Anterior cingulate cortex (tissue), 58 donors: ENCODE data around the gene VPS35.
"Not testable (repeated sequence)": the region's sequence is repeated elsewhere in the genome, so short reads cannot be mapped to it uniquely, and the experiment has no call there.

Source experiments
- DNase-seq, 58 donors: peaks; one replicate each; lab custom pipeline; 2025; lab: John Stamatoyannopoulos, UW

VPS35 gene

DNA sequence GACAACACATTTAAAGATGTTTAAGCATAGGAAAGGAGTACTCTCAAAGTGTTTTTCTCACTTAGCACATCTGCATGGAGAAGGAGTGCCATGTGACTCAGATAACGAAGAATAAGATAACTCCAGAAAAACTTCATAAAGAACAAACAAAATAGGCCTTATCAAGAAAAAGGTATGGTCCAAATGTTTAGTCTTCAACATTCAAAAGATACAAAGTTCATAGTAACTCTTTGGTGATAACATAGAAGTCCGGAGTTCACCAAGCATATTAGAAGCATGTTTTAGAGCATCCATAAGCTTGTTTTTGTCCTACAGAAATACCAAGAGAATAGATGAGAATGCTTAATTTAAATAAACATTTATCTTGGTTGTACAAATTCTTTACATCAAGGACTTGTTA lies 7.1 kb downstream of the VPS35 start:
- DNase-seq, result not testable (repeated sequence)

DNA sequence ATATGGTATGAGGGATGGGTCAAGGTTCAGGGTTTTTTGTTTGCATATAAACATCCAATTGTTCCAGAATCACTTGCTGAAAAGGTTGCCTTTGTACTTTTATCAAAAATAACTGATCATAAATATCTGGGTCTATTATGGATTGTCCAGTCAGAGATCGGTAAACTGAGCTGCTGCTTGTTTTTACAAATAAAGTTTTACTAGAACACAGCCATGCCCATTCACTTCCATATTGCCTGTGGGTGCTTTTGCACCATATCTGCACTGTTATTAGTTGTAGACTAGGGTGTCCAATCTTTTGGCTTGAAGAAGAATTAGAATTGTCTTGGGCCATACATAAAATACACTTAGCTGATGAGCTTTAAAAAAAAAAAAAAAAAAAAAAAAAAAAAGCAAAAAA lies 11.0 kb downstream of the VPS35 start:
- DNase-seq, result not testable (repeated sequence)

DNA sequence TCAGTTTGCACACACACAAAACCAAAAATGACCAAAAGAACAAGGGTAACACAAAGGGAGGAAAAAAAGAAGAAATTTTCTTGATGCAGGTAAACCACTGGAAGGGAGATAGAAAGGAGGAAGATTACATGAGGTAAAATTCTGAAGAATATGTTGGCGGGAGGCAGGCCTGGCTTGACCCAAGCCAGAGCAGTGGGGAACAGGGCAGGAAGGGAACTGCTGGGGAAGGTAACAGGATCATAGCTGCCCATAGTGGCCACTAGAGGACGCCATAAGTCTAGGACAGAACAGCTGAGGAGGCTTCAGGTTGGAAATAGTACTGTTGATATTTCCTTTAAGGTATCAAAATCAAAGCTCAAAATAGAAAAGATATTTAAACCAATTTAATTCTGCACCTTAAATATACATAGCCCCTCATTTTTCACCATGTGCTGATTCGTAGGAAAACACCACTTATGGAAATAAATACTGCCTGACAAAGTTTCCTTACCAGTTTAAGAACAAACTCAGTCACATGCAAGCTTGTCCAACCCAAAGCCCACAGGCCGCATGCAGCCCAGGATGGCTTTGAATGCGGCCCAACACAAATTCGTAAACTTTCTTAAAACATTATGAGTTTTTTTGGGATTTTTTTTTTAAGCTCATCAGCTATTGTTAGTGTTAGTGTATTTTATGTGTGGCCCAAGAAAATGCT lies 15.5 kb downstream of the VPS35 start:
- DNase-seq, result peak in 10 of 58 donors; percentile 2 to 34 (median 12)

DNA sequence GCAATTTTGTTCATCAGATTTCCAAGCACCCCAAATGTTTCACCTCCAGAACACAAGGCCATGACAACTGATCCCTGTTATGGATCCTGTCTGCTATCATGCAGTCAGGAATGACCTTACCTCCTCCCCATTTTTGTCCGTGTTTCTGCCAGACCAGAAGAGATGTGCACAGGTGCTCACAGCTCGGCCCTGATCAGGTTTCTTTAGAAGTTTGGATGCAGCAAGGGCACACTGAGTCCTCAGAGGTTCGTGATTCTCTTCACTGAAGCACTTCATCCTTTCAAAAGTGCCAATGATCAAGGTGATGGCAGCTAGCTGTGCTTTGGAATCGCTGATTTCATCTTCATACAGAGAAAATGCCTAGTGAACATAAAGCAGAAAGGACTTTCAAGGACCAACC lies 26.9 kb downstream of the VPS35 start:
- DNase-seq, result no peak

DNA sequence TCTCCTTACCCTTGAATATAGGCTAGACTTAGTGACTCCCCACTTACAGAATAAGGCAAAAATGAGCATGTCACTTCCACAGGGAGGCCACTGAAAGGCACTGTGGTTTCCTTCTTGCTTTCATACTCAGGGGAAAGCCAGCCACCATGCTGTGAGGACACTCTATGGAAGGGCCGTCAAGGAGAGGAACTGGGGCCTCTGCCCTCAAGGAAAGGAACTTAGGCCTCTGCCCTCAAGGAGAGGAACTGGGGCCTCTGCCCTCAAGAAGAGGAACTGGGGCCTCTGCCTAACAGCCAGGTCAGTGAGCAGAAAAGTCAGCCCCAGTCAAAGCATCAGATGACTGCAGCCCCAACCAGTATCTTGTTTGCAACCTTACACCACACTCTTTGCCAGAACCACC lies 30.1 kb downstream of the VPS35 start:
- DNase-seq, result peak in 18 of 58 donors; percentile 3 to 31 (median 7)

DNA sequence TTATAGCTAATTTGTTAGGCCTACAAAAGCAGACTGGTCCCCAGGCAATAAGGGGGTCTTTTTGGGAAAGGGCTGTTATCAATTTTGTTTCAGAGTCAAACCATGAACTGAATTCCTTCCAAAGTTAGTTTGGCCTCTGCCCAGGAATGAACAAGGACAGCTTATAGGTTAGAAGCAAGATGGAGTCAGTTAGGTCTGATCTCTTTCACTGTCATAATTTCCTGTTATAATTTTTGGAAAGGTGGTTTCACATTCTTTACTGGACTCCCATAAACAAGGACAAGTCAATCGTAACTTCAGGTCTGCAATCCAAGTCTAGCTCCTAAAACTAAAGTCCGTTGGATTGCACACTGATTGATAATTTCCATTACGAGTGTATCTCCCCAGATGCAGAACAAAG lies 37.7 kb downstream of the VPS35 start:
- DNase-seq, result no peak

DNA sequence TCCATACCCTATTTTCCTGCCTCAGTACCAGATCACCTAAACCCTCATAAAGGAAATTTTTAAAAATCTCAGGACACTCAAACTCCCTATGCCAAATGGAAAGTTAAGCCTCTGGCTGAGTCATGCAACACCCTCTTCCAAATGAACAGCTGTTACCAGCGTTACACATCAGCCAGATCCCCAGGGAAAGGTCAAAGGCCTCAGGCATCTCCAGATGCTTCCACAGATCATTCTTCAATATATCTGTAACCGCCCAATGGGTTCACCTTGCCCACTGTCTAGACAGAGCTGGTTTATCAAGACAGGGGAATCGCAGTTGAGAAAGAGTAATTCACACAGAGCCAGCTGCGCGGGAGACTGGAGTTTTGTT lies 38.7 kb downstream of the VPS35 start:
- no peak for DNase-seq

DNA sequence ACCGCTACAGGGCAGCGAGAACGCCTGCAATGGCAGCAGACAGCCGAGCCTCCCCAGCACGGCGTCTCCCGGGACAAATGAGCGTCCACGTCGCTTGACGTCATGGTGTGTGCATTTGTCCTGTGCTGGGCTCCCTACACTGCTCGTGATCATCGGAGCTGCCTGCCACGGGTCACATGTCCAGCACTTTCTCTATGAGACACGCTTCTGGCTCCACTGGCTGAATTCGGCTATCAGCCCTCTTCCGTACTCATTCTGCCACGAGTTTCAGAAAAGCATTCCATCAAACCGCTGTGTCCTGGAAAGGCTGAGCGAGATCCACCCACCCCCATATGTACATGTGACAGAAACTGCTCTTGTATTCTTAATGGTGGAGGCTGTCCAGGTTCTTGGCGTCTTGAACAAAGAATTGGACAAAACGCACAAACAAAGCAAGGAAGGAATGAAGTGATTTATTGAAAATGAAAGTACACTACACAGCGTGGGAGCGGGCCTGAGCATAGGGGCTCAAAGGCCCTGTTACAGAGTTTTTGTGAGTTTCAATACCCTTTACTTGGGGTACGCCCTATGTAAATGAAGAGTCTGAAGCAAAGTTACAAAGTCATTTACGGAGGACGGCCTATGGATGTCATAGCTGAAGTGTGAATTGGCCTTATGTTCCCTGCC lies 39.3 kb downstream of the VPS35 start:
- peak in 11 of 58 donors; percentile 4 to 34 (median 17) for DNase-seq

DNA sequence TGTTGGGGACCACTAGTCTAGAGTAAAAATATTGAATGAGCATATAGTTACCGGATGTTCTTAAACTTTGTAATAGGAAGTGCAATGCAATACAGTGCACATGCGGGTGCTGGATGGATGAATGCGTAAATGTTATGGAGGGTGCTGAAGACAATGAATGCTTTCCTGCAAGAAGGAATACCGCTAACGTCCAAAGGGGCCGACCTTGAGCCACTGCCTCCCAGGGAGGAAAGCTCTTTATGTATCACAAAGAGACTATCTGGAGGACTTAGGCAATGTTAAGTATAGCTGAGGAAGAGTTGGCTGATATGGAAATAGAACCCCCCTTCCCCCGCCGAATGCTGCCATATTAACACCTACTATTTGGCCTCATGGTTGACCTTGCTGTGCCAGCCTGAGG lies 40.3 kb downstream of the VPS35 start:
- DNase-seq, result no peak

DNA sequence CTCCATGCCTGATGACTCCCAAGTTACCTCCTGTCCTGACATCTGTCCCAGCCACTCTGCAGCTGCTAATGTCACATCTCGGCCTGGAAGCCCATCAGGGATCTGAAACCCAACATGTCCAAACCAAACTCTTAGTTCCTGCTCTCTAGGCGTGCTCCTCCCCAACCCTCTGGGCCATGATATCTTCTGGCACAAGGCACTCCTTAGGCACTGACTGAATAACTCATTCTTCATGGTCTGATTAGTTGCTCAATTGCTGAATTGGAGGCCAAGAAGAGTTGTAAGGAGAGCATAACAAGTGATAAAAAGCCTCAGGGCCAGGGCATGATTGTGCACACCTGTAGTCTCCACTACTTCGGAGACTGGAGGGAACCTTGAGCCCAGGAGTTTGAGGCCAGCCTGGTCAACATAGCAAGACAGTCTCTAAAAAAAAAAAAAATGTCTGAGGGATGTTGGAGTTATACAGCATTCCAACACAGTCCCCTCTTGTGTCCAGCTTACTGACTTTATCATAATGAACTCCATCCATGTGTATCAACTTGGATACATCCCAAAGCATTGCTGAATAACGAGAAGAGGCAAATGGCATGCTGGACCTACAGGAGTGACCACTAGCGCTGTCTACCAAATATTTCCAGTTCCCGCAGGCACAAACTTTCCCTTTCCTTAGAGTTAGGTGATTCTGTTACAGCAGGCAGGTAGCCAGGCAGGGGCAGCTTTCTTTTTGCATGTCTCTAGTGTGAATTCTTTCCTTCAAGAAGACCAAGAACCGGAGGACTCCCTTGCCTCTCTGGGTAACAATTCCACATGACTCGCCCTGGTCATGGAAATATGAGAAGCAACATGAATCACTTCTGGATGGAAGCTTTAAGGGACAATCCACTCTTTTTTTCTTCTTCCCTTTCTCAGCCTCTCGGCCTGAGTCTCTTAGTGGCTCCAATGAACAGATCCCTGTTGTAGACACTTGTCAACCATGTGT lies 49.7 kb downstream of the VPS35 start:
- DNase-seq, result no peak

DNA sequence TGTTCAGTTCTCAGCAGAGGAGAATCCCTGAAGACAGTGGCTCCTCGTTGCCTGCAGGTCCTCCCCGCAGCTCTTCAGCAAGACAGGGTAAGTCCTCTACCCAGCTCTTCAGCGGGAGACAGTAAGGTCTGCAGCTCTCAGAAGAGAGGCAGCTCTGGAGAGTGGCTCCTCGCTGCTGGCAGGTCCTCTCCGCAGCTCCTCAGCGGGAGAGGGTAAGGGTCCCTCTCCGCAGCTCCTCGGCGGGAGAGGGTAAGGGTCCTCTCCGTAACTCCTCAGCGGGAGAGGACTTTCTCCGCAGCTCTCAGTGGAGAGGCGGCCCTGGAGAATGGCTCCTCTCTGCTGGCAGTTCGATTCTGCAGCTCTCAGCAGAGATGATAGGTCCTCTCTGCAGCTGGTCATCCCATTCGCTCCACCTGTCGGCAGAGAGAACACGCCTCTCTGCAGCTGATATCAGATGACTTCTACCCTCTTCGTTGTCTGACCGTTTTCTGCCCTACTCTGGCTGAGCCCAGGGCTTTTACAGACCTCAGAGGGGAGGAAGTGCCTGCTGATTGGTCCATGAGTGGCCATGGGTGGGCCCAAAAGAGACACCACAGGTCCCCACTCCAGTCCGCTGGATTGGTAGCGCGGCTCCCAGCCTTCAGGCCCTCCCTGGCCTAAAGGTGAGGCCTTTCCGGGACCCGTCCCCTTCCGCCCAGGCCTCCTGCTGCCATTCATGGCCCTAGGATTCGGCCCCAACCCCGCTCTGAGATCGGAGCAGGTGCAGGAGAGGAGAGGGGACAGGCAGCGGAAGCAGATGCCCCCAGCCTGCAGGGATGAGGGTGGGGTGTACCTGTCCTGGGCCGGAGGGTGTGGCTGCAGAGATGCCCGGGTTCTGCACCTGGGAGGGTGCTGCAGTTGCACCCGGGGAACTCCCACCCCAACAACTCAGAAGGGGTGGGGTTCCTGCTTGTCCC lies 55.9 kb downstream of the VPS35 start:
- no peak for DNase-seq

DNA sequence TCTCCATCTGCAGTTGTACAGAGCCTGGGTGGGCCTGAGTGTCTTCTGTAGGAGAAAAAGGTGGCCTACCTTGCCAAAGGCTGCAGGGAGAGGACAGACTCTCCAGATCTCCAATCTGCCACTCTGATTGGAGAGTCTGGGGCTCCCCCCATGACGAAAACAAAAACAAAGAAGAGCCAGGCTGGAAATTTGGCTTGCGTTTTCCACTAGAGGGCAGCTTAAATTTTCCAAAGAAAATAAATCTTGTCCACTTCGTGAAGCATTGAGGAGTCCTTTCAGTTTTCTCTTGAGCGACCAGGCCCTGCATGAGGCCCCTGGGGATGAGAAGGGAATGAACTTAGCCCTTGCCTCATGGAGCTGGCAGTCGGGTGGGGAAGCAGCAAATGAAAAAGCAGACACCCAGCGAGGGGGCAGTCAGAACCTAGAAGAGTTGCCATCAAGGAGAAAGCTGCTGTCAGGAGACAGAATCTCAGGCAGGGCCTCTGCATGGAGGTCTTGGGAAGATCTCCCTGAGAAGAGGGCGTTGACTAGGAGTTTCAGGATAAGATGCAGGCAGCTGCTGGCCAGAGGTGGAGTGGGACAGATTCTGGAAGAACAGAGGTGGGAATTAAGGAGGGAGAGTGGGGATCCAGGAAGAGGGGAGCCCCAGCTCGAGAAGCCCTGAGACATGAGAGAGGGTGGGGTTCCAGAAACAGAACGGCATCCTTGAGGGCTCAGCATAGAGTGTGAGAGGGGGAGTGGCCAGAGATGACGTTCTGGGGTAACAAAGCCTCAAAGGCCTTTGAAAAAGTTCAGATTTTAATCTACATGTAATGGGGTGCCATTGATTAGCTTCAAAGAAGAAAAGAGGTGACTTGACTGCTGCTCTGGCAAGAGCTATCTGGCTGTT lies 59.4 kb downstream of the VPS35 start:
- DNase-seq, result peak in 11 of 58 donors; percentile 9 to 48 (median 17)

DNA sequence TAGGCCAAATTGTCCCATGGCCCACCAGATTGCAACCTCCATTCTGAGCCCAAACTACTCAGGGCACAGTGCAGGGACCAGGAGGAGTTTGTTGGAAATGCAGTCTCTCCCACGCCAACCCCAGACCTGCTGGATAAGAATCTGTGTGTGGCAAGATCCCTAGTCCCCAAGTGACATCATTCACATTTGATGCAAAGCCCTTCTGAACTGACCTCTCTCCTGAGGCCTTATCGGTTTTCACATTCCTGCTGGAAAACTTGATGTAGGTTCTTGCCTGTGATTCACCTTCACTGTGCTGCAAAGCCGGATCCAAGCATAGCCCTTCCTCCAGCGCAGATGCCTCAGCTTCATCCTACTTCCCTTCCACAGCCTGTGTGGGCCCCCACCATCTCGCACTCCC lies 61.2 kb downstream of the VPS35 start:
- no peak for DNase-seq

DNA sequence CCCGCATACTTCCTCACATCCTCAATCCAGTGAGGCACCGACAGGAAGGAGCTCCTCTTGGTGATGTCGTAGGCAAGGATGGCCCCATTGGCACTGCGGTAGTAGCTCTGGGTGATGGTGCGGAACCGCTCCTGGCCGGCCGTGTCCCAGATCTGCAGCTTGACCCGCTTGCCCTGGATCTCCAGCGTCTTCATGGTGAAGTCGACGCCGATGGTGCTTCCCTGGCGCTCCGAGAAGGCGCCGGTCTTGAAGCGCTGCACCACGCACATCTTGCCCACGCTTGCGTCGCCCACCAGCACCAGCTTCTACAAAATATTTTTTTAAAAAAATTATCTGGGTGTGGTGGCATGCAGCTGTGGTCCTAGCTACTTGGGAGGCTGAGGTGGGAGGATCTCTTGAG lies 62.3 kb downstream of the VPS35 start:
- DNase-seq, result not testable (repeated sequence)

DNA sequence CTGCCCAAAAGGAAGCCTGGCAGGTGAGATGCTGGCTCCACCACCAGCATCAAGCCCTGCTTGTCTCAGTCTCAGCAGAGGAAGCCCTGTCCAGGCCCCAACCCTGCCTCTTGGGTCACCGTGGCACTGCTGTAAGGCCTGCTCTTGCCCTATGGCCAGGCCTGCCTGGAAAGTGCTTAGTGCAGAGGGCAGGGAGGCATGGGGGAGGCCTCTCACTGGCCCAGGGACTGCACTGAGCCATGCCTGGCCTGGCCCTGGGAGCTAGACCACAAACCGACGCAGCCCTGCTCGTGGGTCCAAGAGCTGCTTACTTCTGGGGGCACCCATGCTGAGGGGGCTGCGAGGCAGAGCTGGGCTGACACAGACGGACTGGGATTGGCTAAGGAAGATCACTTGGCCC lies 64.1 kb downstream of the VPS35 start:
- DNase-seq, result not testable (repeated sequence)

DNA sequence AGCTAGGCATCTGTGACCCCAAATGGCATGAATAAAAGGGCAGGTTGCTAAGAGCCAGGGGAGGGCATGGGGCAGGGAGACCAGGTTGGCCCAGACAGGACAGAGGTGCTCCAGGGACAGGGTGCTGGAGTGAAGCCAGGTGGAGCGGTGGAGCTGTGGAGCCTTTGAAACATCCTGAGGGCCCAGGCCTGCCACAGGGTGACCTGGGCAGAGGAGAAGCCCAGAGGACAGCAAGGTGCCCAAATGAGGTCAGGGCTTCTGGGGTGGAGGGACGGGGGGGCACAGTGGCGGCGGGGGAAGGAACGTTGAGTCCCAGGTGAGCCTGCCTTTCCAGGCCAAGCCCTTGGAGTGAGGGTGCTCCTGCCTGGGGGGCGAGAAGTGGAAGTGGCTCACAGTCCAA lies 65.3 kb downstream of the VPS35 start:
- DNase-seq, result not testable (repeated sequence)

DNA sequence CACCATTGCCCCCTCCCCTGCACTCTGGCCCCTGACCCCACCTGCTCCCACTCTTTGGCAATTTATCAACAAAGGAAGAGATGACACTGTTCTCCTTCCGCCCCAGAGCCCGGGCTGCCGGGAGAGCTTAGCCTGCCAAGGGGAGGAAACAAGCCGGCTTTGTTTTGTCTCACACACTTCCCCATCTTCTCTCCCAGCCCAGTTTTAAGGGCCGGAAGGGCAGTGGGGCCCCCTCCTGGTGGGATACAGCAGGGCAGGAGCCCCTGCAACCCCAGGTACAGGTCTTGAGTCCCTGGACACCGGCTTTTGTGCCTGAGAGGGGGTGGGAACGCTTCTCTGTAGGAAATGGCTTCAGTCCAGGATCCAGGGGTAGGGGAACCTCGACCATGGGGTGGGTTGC lies 65.7 kb downstream of the VPS35 start:
- not testable (repeated sequence) for DNase-seq

DNA sequence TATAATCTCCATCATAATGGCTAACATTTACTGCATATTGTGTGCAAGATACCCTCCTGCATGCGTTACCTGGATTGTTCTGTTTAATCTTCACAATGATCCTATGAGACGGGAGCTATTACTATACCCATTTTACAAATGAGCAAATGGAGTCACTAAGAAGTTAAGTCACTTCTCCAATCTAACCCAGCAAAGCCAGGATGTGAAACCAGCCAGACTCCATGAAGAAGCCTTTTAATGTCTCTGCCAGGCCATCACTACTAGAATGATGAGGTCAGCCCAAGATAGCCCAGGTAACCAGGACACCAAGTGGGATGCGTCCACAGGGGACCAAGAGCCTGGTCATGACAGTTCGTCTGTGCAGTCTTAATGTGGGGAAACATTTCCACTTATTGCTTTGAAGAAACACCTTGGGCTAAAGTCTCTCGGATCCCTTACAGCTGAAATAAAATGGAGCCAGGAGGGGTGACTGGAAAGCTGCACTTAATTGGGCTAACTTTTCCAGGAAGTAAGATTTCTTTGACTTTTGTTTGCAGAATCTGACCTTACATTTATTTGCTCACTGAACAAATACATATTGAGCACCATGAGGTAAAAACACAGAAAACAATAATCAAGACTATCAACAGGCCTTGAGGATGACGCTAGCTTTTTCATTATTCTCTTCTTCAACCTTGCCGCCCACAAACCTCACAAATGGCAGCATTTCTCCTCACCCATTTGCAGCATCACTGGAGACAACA lies 66.9 kb downstream of the VPS35 start:
- DNase-seq, result no peak
